Right atrium auricular region (tissue), 2 donors: ENCODE results near the gene SPAG8. TPM values are rescaled to one million over a fixed set of nuclear protein-coding genes. Genes with fewer than 3 reads are reported as not detected.
A peak's percentile ranks its signal among the peaks of the same experiment; 100 is the strongest.

ENCODE experiments used
- DNase-seq: peaks from one replicate; pipeline ENCODE4 v3.0.0-alpha.2; 2019; ENCODE audit warnings: low spot score
- H3K27ac ChIP-seq, 2 donors: fragments of 200-600 bp; sonication (generic); 1 replicate in 1 of 2; 2 replicates in 1 of 2; pipeline ENCODE4 v1.5.1; 2016 to 2019
- H3K27me3 ChIP-seq, 2 donors: fragments of 200-600 bp; sonication (generic); one replicate each; pipeline versions ENCODE4 v1.5.1 to v1.6.0; 2017 to 2019
- H3K36me3 ChIP-seq: fragments of 200-600 bp; sonication (generic); one replicate; pipeline ENCODE4 v1.5.1; 2016
- H3K4me1 ChIP-seq, 2 donors: fragments of 200-600 bp; sonication (generic); one replicate each; pipeline versions ENCODE4 v1.5.1 to v1.6.0; 2017 to 2019
- H3K4me3 ChIP-seq, 2 donors: fragments of 200-600 bp; sonication (generic); 1 replicate in 1 of 2; 2 replicates in 1 of 2; pipeline ENCODE4 v1.5.1; 2017 to 2019; ENCODE audit warnings: mild to moderate bottlenecking in 1 of 2, moderate library complexity in 1 of 2
- H3K9me3 ChIP-seq, 2 donors: fragments of 200-600 bp; sonication (generic); one replicate each; pipeline ENCODE4 v1.5.1; 2019
- CTCF ChIP-seq, 2 donors: fragments of 200-600 bp; sonication (generic); IDR thresholded peaks; one replicate each; pipeline ENCODE4 v1.5.1; 2019; ENCODE audit warnings: antibody characterized with exemption in 2 of 2
- total RNA-seq, 2 donors: library from RNA; depleted of rRNA; stranded (reverse); fragments of >200 nt; gene quantifications; one replicate each; pipeline ENCODE4 v1.1.0, GENCODE V29; 2016

The SPAG8 gene
- total RNA-seq, 2 donors from 2014 or later, result 1.6 to 4.1 TPM

GRCh38 chr9:35798658-35799374, 13.2 kb downstream of the SPAG8 start:
- no peaks in the 10 kb centered on the region for H3K27me3 ChIP-seq
- no peak for DNase-seq
- H3K27ac ChIP-seq, result no peak overlapping the region
- peaks cover 0 to 9% of the 10 kb centered on the region in 2 donors for H3K4me1 ChIP-seq
- H3K36me3 ChIP-seq, result peaks cover 20% of the 10 kb centered on the region
- no peak overlapping the region for H3K4me3 ChIP-seq
- H3K9me3 ChIP-seq, result no peaks in the 10 kb centered on the region
- no peak for TF ChIP-seq CTCF (IDR thresholded peaks at IDR 0.05)

- Histone ChIP-seq H3K4me3 (no peak overlapping the region), H3K36me3 (peaks cover 20% of the 10 kb centered on the region), H3K27me3 (no peaks in the 10 kb centered on the region), H3K27ac (no peak overlapping the region), H3K4me1 (peaks cover 0 to 23% of the 10 kb centered on the region in 2 donors), H3K9me3 (no peaks in the 10 kb centered on the region)
- no peak for DNase-seq
- TF ChIP-seq CTCF (IDR thresholded peaks at IDR 0.05), result no peak
Observed at GRCh38 chr9:35797311-35798109, 14.6 kb downstream of the SPAG8 start.

- H3K4me1 ChIP-seq, result peaks cover 0 to 35% of the 10 kb centered on the region in 2 donors
- no peak overlapping the region for H3K4me3 ChIP-seq
- TF ChIP-seq CTCF (IDR thresholded peaks at IDR 0.05), result no peak
- no peaks in the 10 kb centered on the region for H3K27me3 ChIP-seq
- H3K9me3 ChIP-seq, result no peaks in the 10 kb centered on the region
- no peak overlapping the region for H3K27ac ChIP-seq
- no peak for DNase-seq
- H3K36me3 ChIP-seq, result peaks cover 10% of the 10 kb centered on the region
Observed at GRCh38 chr9:35795695-35796094, 16.4 kb downstream of the SPAG8 start.

- H3K4me1 ChIP-seq, result peaks cover 0 to 41% of the 10 kb centered on the region in 2 donors
Observed at GRCh38 chr9:35793461-35793860, 18.6 kb downstream of the SPAG8 start.

GRCh38 chr9:35792826-35793225, 19.2 kb downstream of the SPAG8 start:
- TF ChIP-seq CTCF (IDR thresholded peaks at IDR 0.05), result no peak
- Histone ChIP-seq H3K9me3 (no peaks in the 10 kb centered on the region), H3K27me3 (no peaks in the 10 kb centered on the region), H3K36me3 (no peaks in the 10 kb centered on the region), H3K4me3 (peak overlapping the region in 1 of 2 donors; percentile 0), H3K4me1 (peaks cover 0 to 41% of the 10 kb centered on the region in 2 donors), H3K27ac (no peak overlapping the region)
- DNase-seq, result no peak

More at GRCh38 chr9:35793461-35793860, 18.6 kb downstream of the SPAG8 start:
- Histone ChIP-seq H3K36me3 (no peaks in the 10 kb centered on the region), H3K27me3 (no peaks in the 10 kb centered on the region), H3K9me3 (no peaks in the 10 kb centered on the region), H3K27ac (peak overlapping the region; percentile 8 to 30), H3K4me3 (peak overlapping the region in 1 of 2 donors; percentile 0)
- no peak for DNase-seq
- TF ChIP-seq CTCF (IDR thresholded peaks at IDR 0.05), result no peak
